Mesodermal cell (in vitro differentiated cells): ENCODE results near the gene ATP8B1.
A peak's percentile ranks its signal among the peaks of the same experiment; 100 is the strongest.
"Not testable (repeated sequence)": the region's sequence is repeated elsewhere in the genome, so short reads cannot be mapped to it uniquely, and the experiment has no call there.

Experiments
- H3K27ac ChIP-seq: 2 replicates; pipeline ENCODE4 v1.7.0; 2013; ENCODE audit warnings: mild to moderate bottlenecking, low read depth, low read length, moderate library complexity; ENCODE audit not compliant: severe bottlenecking
- H3K36me3 ChIP-seq: 2 replicates; pipeline ENCODE4 v1.7.1; 2013; ENCODE audit warnings: mild to moderate bottlenecking, low read length, moderate library complexity; ENCODE audit not compliant: control insufficient read depth, insufficient read depth
- H3K4me1 ChIP-seq: one replicate; pipeline ENCODE4 v1.7.1; 2013; ENCODE audit warnings: mild to moderate bottlenecking, low read length; ENCODE audit not compliant: insufficient read depth, control insufficient read depth, poor library complexity, severe bottlenecking
- H3K4me3 ChIP-seq: 2 replicates; pipeline ENCODE4 v1.7.0; 2013; ENCODE audit warnings: low read length, control low read depth, mild to moderate bottlenecking; ENCODE audit not compliant: insufficient read depth, poor library complexity, severe bottlenecking; ENCODE audit errors: extremely low read depth
- H3K9me3 ChIP-seq: 2 replicates; pipeline ENCODE4 v1.7.1; 2013; ENCODE audit warnings: mild to moderate bottlenecking, low read length, moderate library complexity; ENCODE audit not compliant: control insufficient read depth
- WGBS, 2 experiments: methylation state at CpG; one replicate each; pipeline ENCODE4 v1.1.5; 2013; ENCODE audit warnings: missing lambda C conversion rate in 2 of 2; ENCODE audit not compliant: insufficient coverage in 2 of 2; 5-methylcytosine and 5-hydroxymethylcytosine counted together

ATP8B1 gene

GRCh38 chr18:57643726-57644125, 159.4 kb downstream of the ATP8B1 start:
- not testable (repeated sequence) for H3K27ac ChIP-seq, H3K4me3 ChIP-seq, H3K9me3 ChIP-seq, H3K36me3 ChIP-seq, H3K4me1 ChIP-seq
- 93 to 94% methylated on average over 24 to 25 of the region's 25 CpGs for WGBS, 2 experiments

- 98% methylated on average over 22 of the region's 29 CpGs for WGBS, 2 experiments
- H3K27ac ChIP-seq, H3K4me3 ChIP-seq, H3K36me3 ChIP-seq, H3K9me3 ChIP-seq, H3K4me1 ChIP-seq: not testable (repeated sequence)
Measured at GRCh38 chr18:57642462-57642861, 160.7 kb downstream of the ATP8B1 start.

DNA sequence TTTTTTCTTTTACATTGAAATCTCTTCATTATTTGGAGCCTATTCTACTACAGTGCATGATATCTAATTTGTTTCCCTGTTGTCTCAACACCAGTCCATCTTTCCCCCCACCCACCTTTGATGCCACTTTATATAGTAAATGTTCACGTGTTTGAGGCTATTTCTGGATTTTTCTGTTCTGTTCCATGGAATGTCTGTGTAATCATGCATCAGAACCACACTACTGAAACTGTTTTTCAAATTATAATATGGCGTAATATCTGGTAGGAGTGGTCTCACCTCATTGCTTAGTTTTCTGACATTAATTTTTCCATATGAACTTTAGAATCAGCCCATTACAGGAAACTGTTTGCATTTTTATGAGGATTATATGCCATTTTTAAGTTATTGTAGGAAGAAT, 162.4 kb downstream of the ATP8B1 start:
- Histone ChIP-seq H3K9me3 (no peaks in the 10 kb centered on the region), H3K4me3 (no peak overlapping the region), H3K36me3 (peaks cover 8% of the 10 kb centered on the region), H3K27ac (no peak overlapping the region), H3K4me1 (no peaks in the 10 kb centered on the region)
- WGBS, 2 experiments: no CpG with 5 or more reads among the region's 2 CpGs

- H3K4me1 ChIP-seq: no peaks in the 10 kb centered on the region
- no peaks in the 10 kb centered on the region for H3K9me3 ChIP-seq
- H3K36me3 ChIP-seq: peaks cover 8% of the 10 kb centered on the region
- no peak overlapping the region for H3K4me3 ChIP-seq
- WGBS, 2 experiments: 100% methylated on average over 1 to 2 of the region's 3 CpGs
- H3K27ac ChIP-seq: no peak overlapping the region
Measured at GRCh38 chr18:57640236-57640635, 162.9 kb downstream of the ATP8B1 start.

DNA sequence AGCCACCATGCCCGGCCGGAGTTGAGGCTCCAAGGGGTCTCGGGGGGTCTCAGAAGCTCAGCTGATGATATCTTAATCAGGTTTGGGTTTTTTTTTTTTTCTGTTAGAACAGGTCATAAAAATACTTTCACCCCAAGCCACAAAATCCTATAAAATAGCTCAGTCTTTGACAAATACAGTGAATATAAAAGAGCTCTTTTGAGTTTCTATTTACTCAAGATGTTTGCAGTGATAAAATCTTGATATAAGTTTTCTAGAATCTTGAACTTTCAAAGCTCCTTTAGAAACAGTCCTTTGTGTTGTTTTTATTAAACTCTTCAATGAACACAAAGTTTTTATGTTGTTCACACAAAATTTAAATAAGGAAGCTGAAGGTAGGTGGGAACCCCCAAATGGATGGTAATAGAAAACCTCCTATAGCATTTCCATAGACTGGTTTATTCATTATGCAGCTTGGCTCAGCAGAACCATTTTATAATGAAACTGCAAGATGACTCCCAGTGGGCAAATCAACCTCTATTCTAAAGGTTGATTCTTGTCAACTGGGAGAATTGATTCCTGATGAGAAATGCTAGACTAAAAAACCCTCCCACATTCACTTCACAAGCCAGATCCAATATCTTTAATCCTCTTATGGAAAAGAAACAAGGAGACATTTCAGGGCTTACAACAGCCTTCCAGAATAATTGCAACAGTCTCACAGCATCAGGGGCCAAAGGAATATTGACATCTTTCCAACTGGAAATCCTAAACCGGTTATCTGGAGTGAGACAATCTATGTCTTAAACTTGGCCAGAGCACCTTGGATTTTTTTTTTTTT, 167.9 kb downstream of the ATP8B1 start:
- Histone ChIP-seq H3K4me3 (no peak overlapping the region), H3K9me3 (no peaks in the 10 kb centered on the region), H3K27ac (no peak overlapping the region), H3K36me3 (no peaks in the 10 kb centered on the region), H3K4me1 (no peaks in the 10 kb centered on the region)
- no CpG with 5 or more reads among the region's 4 CpGs for WGBS, 2 experiments

- Histone ChIP-seq H3K9me3 (no peaks in the 10 kb centered on the region), H3K4me1 (peaks cover 12% of the 10 kb centered on the region), H3K4me3 (no peak overlapping the region), H3K36me3 (no peaks in the 10 kb centered on the region), H3K27ac (no peak overlapping the region)
- WGBS, 2 experiments: 92 to 100% methylated on average over 2 of the region's 2 CpGs
Measured at GRCh38 chr18:57631697-57632096, 171.4 kb downstream of the ATP8B1 start.

DNA sequence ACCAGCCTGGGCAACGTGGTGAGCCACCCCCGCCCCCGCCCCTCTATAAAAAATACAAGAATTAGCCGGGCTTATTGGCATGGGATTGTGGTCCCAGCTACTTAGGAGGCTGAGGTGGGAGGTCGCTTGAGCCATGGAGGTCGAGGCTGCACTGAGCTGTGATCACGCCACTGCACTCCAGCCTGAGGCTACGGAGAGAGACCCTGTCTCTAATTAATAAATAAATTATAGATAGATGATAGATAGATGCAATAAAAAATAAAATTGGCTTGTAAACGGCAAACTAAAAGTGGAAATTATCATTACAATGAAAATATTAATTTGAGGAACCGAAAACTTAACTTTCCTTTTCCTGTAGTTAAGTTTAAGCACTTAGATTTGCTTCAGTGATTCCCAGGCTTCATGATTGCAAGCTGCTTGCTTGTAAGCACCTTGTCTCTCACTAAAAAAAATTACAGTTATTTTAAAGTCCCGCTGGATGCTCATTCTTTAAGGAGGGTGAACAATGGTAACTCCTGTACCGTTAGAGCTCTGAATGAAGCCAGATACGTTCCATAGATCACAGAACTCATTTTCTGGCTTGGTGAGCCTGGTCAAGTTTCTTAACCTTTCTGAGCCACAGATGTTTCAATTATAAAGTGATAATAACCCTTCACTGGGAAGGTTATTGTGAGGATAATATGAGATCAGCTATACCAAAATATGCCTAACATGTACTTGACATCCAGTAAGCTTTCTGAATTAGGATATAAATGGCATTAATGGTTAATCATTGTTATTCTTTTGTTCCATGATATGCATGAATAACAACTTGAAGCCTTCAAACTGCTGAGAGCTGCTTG, 172.1 kb downstream of the ATP8B1 start:
- H3K27ac ChIP-seq: peak overlapping the region; percentile 69
- WGBS, 2 experiments: 85 to 96% methylated on average over 4 to 5 of the region's 13 CpGs
- H3K4me3 ChIP-seq: peak overlapping the region; percentile 53
- no peaks in the 10 kb centered on the region for H3K9me3 ChIP-seq
- no peaks in the 10 kb centered on the region for H3K36me3 ChIP-seq
- peaks cover 12% of the 10 kb centered on the region for H3K4me1 ChIP-seq

DNA sequence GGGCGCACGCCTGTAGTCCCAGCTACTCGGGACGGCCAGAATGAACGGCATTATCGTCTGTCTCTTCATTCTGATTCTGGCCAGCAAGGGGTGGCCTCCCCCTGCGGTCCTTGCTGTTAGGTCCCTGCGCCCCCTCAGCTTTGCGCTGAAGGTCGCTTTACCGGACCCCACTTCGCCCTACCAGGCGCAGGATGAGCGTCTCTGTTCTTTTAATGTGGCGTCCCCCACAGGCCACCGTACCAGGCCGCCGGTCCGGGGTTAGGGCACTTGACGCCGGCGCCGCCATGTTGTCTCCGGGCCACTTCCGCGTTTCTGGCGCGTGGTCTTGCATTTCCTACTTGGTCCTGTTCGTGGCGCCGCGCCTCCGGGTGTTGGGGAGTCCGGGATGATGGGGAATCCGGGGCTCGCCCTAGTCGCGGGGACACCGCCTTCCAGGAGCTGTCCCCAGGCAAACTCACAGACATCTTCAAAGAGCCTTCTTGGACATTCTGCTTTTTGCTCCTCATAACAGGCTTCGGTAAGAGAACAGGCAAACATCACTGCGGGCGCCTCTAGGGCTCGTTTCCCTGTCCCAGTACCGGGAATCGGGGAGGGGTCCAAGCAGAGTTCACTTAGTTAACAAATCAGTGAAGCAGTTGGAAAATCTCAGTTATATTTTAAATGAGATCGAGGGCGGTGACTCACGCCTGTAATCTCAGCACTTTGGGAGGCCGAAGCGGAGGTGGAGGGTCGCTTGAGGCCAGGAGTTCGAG, 172.9 kb downstream of the ATP8B1 start:
- H3K4me3 ChIP-seq: peak overlapping the region; percentile 53
- no peaks in the 10 kb centered on the region for H3K9me3 ChIP-seq
- WGBS, 2 experiments: 17 to 23% methylated on average over 39 to 49 of the region's 52 CpGs
- H3K4me1 ChIP-seq: peaks cover 12% of the 10 kb centered on the region
- H3K36me3 ChIP-seq: no peaks in the 10 kb centered on the region
- peak overlapping the region; percentile 69 for H3K27ac ChIP-seq

GRCh38 chr18:57629422-57629821, 173.7 kb downstream of the ATP8B1 start:
- Histone ChIP-seq H3K36me3 (no peaks in the 10 kb centered on the region), H3K27ac (no peak overlapping the region), H3K9me3 (no peaks in the 10 kb centered on the region), H3K4me3 (no peak overlapping the region), H3K4me1 (peaks cover 12% of the 10 kb centered on the region)
- WGBS, 2 experiments: 92 to 97% methylated on average over 6 to 9 of the region's 9 CpGs

GRCh38 chr18:57627488-57627887, 175.6 kb downstream of the ATP8B1 start:
- Histone ChIP-seq H3K9me3 (no peaks in the 10 kb centered on the region), H3K4me1 (peaks cover 12% of the 10 kb centered on the region), H3K27ac (peak overlapping the region; percentile 72), H3K36me3 (no peaks in the 10 kb centered on the region), H3K4me3 (no peak overlapping the region)
- 90 to 96% methylated on average over 3 to 4 of the region's 5 CpGs for WGBS, 2 experiments
